GM21786 (cell line): ENCODE data around the gene DRGX.

Experiments
- ATAC-seq: cut with Tn5 transposase; IDR thresholded peaks from one replicate; pipeline ENCODE4 v1.9.1; 2021; ENCODE audit not compliant: unreplicated experiment

DRGX gene

DNA sequence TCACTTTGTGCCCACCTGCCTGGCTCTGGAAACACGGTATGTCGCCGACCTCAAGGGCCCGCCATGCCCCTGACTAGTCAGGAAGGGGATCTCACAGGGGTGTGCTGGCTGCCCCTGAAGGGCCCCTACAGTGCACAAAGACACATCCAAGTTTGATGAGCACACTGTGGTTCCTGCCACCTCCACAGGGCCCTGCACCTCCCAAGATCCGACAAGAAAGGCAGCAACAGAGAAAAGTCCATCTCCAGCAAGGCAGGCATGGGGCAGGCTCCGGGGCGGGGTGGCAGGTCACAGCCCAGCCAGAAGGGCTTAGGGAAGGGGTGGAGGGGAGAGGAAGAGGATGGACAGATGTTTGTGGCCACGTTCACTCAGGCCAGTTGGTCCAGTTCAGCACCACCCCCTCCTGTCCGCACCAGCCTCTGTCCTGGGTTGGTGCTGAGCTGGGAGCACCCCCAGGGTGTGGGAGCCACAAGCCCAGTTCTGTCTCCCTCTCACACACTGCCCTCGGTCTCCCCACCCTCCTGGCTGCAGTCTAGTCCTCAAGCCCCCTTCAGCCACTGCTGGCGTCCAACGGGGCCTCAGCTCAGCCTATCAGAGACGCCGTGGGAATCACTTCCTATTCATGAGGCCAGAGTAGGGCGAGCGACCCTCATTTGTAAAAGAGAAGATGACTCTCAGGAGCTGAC is 11.5 kb downstream of the DRGX start:
- ATAC-seq = no peak

DNA sequence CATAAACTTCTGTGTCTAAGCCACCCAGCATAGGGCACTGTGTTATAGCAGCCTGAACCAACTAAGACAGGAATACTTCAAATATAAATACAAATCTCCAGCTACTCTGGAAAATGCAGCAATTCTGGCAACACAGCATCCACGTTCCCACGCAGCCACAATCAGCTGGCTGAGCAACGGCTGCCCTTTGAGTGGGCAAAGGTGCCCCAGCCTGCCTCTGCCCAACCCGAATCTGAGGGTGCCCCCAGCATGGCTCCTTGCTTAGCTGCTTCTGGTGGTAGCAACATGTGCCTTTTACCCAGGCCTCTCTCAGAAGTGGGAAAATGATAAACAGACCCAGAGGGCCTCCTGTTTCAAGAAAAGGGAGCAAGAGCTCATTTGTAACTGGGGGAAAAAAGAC is 12.0 kb downstream of the DRGX start:
- no peak for ATAC-seq

- no peak for ATAC-seq
Measured at GRCh38 chr10:49382826-49383225, 13.1 kb downstream of the DRGX start.

DNA sequence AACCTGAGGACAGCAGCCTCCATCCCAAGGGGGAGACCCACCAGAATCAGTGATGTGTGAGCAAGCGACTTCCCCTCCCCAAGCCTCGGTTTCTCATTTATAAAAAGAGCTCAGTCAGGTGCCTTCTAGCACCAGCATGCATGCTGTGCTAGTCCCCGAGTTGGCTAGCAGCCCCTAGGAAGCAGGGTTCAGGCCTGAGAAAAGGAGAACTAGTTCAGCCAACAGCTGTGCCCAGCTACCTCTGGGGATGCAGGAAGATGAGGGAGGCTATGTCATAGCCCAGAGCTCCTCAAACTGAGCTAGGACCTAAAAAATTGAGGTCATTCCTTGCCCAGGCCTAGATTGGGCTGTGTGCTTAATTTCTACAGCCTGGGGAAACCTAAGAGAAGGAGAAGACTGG is 13.7 kb downstream of the DRGX start:
- ATAC-seq = no peak

DNA sequence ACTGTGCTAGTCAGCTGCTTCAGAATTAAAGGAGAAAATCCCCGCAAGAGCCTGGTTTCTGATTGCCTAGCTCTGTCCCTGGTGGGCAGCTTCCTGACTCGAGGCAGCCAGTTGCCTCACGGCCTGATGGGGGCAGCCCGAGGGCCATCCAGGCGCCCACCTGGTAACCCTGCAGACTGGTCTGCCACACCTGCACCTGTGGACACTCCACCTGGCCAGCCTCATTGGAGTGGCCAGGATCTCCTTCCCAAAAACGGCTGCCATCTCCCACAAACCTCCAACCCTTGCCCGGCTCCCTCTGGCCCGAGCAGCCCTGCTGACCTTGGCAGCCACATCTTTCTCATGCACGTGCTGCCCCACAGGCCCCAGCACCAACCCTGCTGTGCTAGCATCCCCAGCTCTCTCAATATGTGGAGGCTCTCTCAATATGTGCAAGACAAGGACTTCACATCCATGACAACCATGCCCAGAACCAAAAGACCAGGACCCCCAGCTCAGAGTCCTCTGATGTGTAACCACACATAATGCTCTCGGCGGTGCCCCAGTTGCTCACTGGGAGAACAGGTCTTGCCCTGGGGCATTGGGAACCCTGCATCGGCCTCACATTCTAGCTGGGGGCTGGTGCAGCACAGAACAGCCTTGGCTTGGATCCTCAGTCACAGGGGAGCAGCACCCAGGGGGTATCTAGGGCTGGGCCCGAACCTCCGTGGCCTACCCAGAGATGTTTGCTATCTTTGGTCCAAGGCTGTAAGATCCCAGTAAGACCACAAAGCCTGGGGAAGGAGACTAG is 14.6 kb downstream of the DRGX start:
- ATAC-seq = no peak

- no peak for ATAC-seq
Measured at GRCh38 chr10:49379596-49380410, 16.1 kb downstream of the DRGX start.

- no peak for ATAC-seq
Measured at GRCh38 chr10:49377256-49377655, 18.6 kb downstream of the DRGX start.

GRCh38 chr10:49375611-49376010 is 20.3 kb downstream of the DRGX start:
- no peak for ATAC-seq

DNA sequence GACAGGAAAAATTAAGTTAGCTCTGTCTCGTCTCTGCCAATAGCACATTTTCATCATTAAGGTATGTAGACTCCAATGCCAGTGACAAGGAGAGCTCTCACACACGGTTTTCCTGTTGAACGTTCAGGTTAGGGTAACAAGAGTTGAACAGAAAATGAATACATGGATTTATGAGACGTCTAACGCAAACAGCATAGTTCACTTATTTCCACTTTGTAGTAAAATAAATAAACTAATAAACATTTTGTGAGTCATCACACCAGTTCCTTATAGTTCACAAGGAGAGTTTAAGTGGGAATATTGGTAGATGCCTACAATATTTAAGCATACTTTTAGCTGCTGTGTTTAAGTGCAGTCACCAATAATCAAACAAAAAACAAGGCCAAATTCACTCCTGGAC is 21.1 kb downstream of the DRGX start:
- ATAC-seq = no peak

DNA sequence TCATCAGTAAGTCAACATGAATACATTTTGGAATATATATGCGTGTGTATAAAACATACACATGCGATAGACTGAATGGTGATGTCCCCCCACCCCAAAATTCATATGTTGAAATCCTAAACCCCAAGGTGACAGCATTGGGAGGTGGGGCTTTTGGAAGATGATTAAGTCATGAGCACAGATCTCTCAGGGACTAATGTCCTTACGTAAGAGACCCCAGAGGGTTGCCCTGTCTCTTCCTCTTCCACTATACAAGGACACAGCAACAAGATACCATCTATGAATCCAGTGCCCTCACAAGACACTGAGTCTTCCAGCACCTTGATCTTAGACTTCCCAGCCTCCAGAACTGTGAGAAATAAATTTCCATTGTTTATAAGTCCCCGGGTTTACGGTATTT is 22.5 kb downstream of the DRGX start:
- no peak for ATAC-seq

DNA sequence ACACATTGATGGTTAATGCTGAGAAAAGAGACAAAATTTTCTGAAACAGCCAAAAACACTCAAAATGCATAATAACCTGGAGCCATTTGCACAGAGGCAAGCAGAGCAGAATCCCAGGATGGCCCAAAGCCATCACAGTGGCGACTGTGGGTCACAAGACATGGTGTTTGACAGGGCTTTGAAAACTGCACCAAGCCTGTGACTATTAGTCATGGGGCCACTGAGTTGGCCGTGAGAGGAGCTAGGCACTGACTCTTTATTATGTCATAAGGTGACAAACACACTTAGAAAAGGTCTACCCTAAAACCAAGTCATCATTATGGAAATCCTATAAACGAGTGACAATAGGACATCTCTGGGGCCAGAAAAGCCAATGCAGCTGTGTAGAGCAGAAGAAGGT is 23.9 kb downstream of the DRGX start:
- ATAC-seq = no peak

DNA sequence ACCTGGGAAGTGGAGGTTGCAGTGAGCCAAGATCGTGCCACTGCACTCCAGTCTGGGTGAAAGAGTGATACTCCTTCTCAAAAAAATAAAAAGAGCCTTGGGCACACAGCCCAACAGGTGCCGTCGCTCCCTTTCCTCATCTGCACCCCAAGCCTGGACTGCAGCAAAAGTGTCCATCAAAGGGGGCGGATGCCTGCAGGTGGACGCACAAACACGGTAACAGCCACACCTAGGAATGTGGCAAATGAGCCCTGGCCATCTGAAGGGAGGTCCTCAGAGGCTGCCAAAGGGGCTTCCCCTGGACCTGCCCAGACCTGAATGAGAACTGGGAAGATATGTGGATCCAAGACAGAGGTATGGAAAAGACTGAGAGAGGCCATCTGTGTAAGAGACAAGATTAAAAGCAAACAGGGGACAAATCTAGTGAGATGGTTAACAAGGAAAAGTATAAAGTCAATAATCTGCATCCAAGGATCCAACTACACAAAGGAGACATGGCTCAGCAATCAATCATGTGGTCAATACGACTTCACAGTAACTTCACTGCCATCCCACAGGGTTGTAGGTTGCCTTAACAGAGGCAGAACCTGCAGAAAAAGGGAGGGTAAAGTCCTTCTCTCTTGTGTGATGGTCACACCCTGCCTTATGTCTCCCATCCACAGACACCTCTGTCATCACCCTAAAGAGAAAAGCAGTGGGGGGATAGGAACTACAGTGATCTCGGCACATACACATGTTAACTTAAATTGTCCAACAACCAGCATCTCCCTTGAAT is 25.4 kb downstream of the DRGX start:
- ATAC-seq = no peak

- ATAC-seq = no peak
Measured at GRCh38 chr10:49369216-49370162, 26.4 kb downstream of the DRGX start.

- no peak for ATAC-seq
Measured at GRCh38 chr10:49368256-49368655, 27.6 kb downstream of the DRGX start.

- no peak for ATAC-seq
Measured at GRCh38 chr10:49367600-49367999, 28.3 kb downstream of the DRGX start.

DNA sequence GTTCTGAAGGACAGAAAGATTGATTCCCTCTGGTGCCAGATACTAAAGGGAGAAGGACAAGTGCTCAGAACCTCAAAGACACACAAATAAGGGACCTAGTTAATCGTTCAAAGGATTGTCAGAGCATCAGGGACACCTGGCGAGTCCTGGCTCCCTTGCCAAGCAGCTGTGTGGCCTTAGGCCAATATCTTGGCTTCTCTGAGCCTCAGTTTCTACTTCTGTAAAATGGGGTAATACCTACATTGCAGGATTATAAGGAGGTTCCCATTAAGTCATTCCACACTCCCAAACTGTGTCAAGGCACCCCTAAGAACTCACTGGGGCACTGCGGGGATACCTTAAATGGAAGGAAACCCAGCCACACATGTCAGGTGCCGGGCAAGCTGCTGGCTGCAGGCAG is 29.4 kb downstream of the DRGX start:
- ATAC-seq = no peak

GRCh38 chr10:49365675-49366415 is 30.0 kb downstream of the DRGX start:
- ATAC-seq = no peak

DNA sequence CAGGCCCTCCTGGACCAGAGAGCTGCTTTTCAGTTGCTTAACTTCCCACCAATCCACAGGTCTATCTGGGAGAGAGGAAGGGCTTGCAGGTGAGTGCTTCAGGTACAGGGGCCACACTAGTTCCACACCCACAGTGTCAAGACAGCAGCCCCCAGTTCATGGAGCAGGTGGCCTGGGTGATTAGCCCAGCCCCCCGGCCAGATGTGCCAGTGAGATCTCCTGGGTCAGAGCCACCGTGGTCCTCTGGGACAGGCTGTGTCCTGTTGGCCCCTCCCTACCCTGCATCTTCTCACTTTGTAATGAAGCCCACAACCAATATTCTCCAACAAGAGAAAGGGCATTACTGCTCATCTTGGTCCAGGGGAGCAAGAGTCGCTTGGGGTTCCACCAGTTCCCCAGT is 30.6 kb downstream of the DRGX start:
- no peak for ATAC-seq

DNA sequence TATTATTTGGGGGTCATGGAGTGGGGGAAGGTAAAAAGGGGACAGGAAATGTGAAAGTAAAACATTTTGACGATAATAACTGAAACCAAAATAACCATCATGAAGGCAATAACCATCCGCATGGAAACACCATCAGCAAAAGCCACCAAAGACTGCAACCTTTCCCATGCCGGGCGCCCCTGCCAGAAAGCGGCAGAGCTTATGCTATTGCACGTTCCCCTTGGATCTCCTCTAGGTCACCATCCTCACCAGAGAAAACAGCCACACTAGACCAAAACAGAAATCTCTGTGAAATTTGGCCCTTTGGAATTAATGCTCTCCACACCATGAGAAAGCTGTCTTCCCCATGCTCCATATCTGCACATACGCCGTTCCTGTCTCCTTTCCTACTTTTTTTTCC is 31.1 kb downstream of the DRGX start:
- no peak for ATAC-seq
